ENCODE measurements around the gene FLII.
A peak's percentile ranks its signal among the peaks of the same experiment; 100 is the strongest.

FLII gene

DNA sequence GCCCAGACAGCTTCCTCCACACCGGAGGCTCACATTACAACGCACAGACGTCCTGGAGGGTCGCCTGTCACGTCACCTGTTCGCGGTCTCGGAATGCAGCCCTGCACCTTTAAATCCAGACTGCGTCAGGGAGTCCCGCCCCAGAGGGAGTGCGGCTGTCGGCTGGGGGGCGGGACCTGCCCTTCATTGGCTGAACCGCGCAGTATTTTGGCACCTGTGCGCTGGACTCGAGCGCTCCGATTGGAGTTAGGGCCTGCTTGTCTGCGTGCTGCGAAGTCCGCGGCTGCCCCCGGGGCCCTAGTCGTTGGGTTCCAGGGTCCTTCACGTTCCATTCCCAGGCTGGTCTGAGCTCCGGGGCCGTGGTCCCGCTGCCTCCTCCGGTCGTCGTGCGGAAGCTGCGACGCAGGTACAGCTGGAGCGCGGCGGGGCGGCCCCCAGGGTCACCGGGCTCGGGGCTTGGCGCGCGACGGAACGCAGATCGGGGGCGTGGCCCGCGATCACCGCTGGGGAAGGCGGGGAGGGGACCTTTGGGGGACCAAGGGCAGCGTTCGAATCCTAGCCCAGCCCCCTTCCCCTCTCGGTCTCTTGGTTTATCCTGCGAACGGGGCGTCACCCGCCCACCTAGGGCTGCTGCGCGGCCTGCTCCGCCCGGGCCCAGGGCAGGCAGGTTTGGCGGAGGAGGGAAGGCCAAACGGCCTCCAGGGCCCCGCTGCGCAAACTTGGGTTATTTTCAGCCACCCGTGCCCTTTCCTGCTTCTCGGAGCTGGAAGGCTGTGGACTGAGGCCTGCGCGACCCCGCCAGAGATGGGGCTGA is 2.0 kb upstream of the FLII start, which contains the start of gene MIEF2:
TSS of gene MIEF2 (plus strand) at position 331 of the 814 bp plus-strand sequence. CDS start 2,059 bp downstream, outside the sequence.
- DNase-seq (ENCODE audit: low read depth in 2 of 2) = peak; percentile 81 to 86

GRCh38 chr17:18259621-18260331 is 1.2 kb upstream of the FLII start:
- no peak for DNase-seq (ENCODE audit: low read depth in 2 of 2)

DNA sequence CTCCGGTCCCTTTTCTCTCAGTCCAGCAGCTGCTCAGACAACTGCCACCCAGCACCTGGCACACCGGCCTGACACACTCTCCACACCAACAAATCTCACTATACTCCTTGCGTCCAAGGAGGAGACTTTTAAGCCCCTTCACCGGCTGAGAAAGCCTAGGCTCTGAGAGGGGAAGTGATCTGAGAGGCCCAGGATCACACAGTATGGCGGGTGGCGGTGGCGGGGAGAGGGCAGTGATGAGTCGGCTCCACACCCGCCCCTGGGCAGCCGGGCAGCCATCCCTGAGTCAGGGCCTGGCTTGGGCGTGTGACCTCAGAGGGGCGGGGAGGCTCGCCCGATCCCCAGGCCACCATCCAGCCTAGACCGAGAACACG is 569 bp downstream of the FLII start:
- no peak for DNase-seq (ENCODE audit: low read depth in 2 of 2)

GRCh38 chr17:18257268-18257981 is 1.1 kb downstream of the FLII start:
- no peak for DNase-seq (ENCODE audit: low read depth in 2 of 2)

DNA sequence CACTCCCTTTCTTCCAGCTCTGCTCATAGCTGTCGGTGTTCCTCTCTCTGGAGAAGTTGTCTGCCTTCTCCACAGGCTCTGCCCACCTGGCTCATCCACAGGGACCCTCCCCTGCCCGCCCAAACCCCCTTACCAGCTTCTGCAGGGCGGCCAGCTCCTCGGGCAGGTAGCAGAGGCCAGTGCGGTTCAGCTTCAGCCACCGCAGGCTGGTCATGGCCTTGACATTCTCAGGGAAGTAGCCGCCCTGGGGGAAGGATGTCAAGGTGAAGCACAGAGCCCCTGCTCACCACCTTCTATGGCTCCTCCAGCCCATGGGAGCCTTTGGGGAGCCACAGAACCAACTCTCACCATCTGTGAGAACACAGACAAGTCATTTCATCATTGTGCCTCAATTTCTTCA is 1.8 kb downstream of the FLII start:
- DNase-seq (ENCODE audit: low read depth in 2 of 2) = no peak

GRCh38 chr17:18256351-18256750 is 2.2 kb downstream of the FLII start:
- DNase-seq (ENCODE audit: low read depth in 2 of 2) = no peak

DNA sequence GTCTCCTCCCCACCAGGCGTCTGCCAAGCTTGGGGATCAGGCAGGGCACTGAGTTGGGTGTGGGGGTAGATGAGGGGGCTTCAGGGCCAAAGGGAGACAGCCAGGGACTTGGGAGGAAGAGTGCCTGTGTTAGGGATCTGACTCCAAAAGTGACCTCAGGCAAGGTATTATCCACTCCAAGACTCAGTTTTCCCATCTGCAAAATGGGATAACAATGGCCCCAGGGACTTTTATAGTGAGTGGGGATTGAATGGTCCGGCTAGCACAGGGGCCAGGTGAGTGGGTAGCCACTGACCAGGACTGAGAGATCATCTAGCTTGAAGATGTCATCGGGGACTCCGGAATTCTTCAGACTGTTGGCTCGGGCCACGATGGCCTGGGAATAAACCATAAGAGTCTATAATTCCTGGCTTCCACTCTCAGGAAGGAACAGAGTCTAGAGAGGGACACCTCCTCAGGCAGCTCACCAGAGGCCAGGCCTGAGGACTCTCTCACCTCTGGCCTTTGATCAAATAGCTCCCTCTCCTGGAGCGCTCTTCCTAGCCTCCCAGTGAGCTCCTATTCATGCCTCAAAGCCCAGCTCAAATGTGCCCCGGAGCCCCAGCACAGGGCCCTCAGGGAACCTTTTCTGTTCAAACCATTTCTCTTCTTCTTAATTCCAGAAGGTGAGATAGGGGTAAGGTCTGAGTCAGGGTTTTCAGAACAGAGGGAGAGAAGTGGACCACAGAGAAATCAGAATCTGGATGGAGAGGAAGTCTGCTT is 3.5 kb downstream of the FLII start:
- DNase-seq (ENCODE audit: low read depth in 2 of 2) = no peak

- no peak for DNase-seq (ENCODE audit: low read depth in 2 of 2)
Measured at GRCh38 chr17:18253947-18254821, 4.4 kb downstream of the FLII start.

- no peak for DNase-seq (ENCODE audit: low read depth in 2 of 2)
Measured at GRCh38 chr17:18253187-18253884, 5.2 kb downstream of the FLII start.

DNA sequence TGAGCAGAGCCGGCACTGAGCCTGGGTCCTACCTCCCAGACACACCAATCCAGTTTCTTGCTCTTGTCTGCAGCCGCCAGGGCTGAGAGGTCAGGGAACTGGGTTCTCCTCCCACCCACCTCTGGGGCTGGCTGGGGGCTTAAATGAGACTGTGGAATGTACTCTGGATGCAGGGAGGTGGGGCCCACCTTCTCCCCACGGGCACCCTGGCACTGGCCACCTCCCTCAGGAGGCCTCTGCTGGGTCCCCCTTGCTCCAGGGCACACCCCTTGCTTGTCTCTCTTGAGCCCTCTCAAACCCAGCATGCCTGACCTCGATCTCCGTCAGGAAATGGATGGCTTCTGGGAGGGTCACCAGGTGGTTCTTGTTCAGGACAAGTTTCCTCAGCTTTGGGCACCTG is 6.4 kb downstream of the FLII start:
- no peak for DNase-seq (ENCODE audit: low read depth in 2 of 2)

DNA sequence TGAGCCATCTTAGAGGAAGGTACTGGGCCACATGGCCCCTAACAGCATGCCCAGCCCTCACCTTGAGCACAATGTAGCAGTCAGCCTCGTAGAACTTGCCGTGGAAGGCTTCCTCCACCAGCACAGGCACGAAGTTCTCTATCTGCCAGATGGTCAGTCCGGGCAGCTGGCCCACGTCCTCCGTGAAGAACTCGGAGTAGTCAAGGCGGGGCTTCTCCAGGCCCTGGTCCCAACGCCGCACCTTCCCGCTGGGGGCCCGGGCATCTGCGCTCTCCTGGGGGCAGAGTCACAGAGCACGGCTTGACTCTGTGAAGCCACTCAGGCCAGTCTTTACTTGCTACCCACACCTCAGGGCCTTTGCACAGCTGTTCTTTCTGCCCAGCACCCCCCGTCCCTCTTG is 7.3 kb downstream of the FLII start:
- DNase-seq (ENCODE audit: low read depth in 2 of 2) = no peak

- DNase-seq (ENCODE audit: low read depth in 2 of 2) = no peak
Measured at GRCh38 chr17:18250708-18251107, 7.8 kb downstream of the FLII start.

DNA sequence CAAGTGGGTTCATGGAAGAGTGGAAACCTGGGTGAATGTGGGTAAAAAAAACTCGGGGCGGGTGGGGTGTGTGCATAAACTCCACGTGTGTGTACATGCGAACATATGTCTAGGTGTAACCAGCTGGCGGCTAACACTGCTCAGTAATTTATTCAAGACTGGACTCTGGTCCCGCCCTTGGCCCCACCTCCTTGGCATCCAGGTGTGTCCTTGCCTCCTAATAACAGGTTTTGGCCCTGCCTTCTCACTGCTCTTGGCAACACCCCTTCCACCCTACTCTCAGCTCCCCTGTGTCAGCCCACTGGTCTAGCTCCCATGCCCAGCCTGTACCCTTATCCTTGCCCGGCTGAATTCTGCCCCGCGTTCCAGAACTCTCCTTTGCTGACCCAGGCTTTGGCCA is 8.3 kb downstream of the FLII start:
- DNase-seq (ENCODE audit: low read depth in 2 of 2) = no peak

GRCh38 chr17:18248811-18249210 is 9.7 kb downstream of the FLII start:
- no peak for DNase-seq (ENCODE audit: low read depth in 2 of 2)

GRCh38 chr17:18248300-18248731 is 10.2 kb downstream of the FLII start:
- DNase-seq (ENCODE audit: low read depth in 2 of 2) = peak in 1 of 2 donors; percentile 29

- no peak for DNase-seq (ENCODE audit: low read depth in 2 of 2)
Measured at GRCh38 chr17:18247613-18248001, 10.9 kb downstream of the FLII start.

DNA sequence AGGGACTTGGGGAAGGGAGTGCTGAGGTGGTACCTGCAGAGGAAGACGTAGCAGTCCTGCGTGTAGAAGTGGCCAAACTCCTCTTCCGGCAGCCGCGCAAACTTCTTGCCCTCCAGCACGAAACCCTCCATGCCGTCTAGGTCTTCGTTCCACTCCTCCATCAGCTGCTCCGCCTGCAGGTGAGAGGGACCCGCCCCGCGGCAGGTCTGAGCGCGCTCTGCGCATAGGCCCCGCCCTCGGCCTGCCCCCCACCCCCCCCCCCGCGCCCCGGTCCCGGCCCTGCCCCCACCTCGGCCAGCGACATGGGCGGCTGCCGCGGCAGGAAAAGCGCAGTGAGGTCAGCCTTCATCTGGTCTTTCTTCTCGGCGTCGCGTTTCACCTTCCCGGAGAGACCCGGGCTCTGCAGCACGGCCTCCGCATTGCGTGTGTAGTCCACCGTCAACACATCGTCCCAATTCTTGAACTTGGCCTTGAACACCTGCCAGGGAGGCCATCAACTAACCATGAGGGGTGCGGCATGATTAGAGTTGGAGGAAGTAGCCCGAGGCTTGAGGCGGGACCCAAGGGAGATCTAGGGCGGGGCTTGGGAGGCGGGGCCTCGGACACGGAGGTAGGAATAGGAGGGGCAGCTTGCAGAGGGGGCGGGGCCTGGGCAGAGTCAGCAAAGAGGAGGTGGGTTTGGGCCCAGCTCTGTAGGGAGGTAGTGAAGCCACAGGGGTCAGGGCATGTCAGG is 11.5 kb downstream of the FLII start:
- DNase-seq (ENCODE audit: low read depth in 2 of 2) = no peak

GRCh38 chr17:18246109-18246725 is 12.3 kb downstream of the FLII start:
- no peak for DNase-seq (ENCODE audit: low read depth in 2 of 2)
